Prostate gland (tissue), 2 donors: ENCODE measurements around the gene ACTN1. TPM values are rescaled to one million over a fixed set of nuclear protein-coding genes. Genes with fewer than 3 reads are reported as not detected.

Experiments used
- DNase-seq: peaks from one replicate; pipeline ENCODE4 v3.0.0-alpha.2; 2019; ENCODE audit warnings: low spot score
- H3K27ac ChIP-seq, 2 donors: fragments of 200-600 bp; sonication (generic); 2 replicates each; pipeline ENCODE4 v1.5.1; 2017 to 2019
- H3K27me3 ChIP-seq: fragments of 200-600 bp; sonication (generic); replicated peaks from 2 replicates; pipeline ENCODE4 v1.5.1; 2019; ENCODE audit not compliant: insufficient read depth
- H3K36me3 ChIP-seq, 2 donors: fragments of 200-600 bp; sonication (generic); 1 replicate in 1 of 2; 2 replicates in 1 of 2; pipeline versions ENCODE4 v1.5.1 to v1.8.1; 2017 to 2019
- H3K4me1 ChIP-seq: fragments of 200-600 bp; sonication (generic); replicated peaks from 2 replicates; pipeline ENCODE4 v1.5.1; 2019
- H3K4me3 ChIP-seq, 2 donors: fragments of 200-600 bp; sonication (generic); 2 replicates each; pipeline ENCODE4 v1.5.1; 2017 to 2019
- H3K9me3 ChIP-seq: fragments of 200-600 bp; sonication (generic); 2 replicates; pipeline ENCODE4 v1.5.1; 2017
- POLR2A ChIP-seq: fragments of 450-650 bp; IDR thresholded peaks from one replicate; pipeline ENCODE4 v1.6.1; 2016; ENCODE audit warnings: antibody characterized with exemption, mild to moderate bottlenecking
- POLR2AphosphoS5 ChIP-seq: sonication (generic); formaldehyde crosslinking; IDR thresholded peaks from one replicate; pipeline ENCODE4 v1.6.1; 2017; ENCODE audit warnings: antibody characterized with exemption
- WGBS: methylation state at CpG from one replicate; pipeline ENCODE4 v1.1.5; 2018; 5-methylcytosine and 5-hydroxymethylcytosine counted together
- intact Hi-C: fragments of 100-400 bp; cut with DNase I; formaldehyde crosslinking; loops from one replicate; pipeline ENCODE4 v1.14.2; 2022
- total RNA-seq, 2 donors: library from RNA; depleted of rRNA; stranded (reverse); fragments of >200 nt; gene quantifications; one replicate each; pipeline ENCODE4 v1.1.0, GENCODE V29; 2016
- TF ChIP-seq, protein P1 (sequence below), 4 experiments: fragments of 200-600 bp in 2 of 4; fragments of 450-650 bp in 2 of 4; sonication (generic) in 2 of 4; IDR thresholded peaks; 1 replicate in 3 of 4; 2 replicates in 1 of 4; pipeline ENCODE4 v1.5.1; 2016 to 2019; ENCODE audit warnings: antibody characterized with exemption in 4 of 4, mild to moderate bottlenecking in 2 of 4, moderate library complexity in 2 of 4

Gene ACTN1
- total RNA-seq, 2 donors from 2014 or later, result 197 to 240 TPM

DNA sequence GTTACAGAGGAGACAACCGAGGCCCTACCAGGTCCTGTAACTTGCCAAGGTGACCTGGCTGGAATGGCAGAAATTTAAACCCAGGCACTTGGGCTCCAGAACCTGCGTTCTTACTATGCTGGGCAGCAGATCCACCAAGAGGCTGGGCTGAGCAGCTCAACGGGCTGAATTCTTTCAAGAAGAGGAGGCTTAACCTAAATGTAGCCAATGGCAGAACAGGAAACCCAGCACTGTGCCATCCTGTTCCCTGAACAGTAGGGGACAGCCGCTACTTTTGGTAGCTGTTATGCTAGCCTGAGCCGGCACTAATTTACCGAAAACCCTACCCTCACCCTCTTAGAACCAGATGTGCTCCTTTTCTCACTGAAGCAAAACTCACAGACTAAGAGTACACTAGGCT, 86.1 kb downstream of the ACTN1 start:
- H3K27ac ChIP-seq, result no peak overlapping the region
- TF ChIP-seq, protein P1, sequence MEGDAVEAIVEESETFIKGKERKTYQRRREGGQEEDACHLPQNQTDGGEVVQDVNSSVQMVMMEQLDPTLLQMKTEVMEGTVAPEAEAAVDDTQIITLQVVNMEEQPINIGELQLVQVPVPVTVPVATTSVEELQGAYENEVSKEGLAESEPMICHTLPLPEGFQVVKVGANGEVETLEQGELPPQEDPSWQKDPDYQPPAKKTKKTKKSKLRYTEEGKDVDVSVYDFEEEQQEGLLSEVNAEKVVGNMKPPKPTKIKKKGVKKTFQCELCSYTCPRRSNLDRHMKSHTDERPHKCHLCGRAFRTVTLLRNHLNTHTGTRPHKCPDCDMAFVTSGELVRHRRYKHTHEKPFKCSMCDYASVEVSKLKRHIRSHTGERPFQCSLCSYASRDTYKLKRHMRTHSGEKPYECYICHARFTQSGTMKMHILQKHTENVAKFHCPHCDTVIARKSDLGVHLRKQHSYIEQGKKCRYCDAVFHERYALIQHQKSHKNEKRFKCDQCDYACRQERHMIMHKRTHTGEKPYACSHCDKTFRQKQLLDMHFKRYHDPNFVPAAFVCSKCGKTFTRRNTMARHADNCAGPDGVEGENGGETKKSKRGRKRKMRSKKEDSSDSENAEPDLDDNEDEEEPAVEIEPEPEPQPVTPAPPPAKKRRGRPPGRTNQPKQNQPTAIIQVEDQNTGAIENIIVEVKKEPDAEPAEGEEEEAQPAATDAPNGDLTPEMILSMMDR (IDR thresholded peaks at IDR 0.05), result no peak
- TF ChIP-seq POLR2AphosphoS5 (no peak), POLR2A (no peak)
- H3K36me3 ChIP-seq, result peaks cover 0 to 9% of the 10 kb centered on the region in 2 donors
- 81% methylated on average over 6 of the region's 6 CpGs for WGBS
- DNase-seq, result no peak
- H3K4me3 ChIP-seq, result no peak overlapping the region
- H3K9me3 ChIP-seq, result no peaks in the 10 kb centered on the region
- intact Hi-C loops, result no loop called here
- no peaks in the 10 kb centered on the region for H3K27me3 ChIP-seq
- no peaks in the 10 kb centered on the region for H3K4me1 ChIP-seq

DNA sequence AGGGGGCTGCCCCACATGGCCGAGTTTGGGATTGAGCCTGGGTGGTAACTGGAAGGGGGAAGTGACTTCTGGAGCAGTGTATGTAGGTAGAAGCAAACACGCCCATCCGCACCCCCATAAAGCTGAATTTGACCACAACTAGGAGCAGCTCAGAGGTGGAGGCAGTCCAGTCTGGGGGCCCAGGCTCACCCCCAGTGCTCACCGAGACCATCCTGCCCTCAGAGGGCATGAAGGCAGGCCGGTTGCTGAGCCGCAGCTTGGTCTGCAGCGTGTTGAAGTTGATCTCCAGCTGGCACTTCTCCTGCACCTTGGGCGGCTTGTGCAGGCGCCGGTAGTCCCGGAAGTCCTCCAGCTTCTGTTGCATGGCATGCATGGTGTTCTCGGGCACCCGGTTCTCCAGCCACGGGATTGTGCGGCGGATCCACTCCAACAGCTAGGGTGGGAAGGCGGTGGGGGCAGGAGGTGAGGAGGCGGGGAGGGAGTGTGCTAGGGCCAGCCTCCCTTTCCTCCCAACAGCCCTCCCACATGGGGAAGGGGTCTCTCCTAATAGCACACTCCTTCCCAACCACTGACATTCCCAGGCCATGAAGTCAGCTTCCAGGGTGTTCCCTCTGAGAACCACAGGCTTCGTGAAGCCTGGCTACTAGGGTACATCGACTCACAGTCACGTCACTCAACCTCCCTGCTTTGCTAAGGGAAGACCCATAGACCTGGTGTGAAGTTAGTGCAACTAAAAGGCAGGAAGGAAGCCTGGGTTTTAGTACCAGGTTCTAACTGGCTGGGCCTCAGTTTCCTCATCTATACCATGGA, 87.0 kb downstream of the ACTN1 start:
- peaks cover 0 to 9% of the 10 kb centered on the region in 2 donors for H3K36me3 ChIP-seq
- H3K27me3 ChIP-seq, result no peaks in the 10 kb centered on the region
- DNase-seq, result no peak
- H3K27ac ChIP-seq, result no peak overlapping the region
- no peaks in the 10 kb centered on the region for H3K9me3 ChIP-seq
- H3K4me1 ChIP-seq, result no peaks in the 10 kb centered on the region
- WGBS, result 87% methylated on average over 21 of the region's 21 CpGs
- intact Hi-C loops, result no loop called here
- H3K4me3 ChIP-seq, result no peak overlapping the region
- TF ChIP-seq, protein P1 (IDR thresholded peaks at IDR 0.05), result no peak
- TF ChIP-seq POLR2A (no peak), POLR2AphosphoS5 (no peak)

DNA sequence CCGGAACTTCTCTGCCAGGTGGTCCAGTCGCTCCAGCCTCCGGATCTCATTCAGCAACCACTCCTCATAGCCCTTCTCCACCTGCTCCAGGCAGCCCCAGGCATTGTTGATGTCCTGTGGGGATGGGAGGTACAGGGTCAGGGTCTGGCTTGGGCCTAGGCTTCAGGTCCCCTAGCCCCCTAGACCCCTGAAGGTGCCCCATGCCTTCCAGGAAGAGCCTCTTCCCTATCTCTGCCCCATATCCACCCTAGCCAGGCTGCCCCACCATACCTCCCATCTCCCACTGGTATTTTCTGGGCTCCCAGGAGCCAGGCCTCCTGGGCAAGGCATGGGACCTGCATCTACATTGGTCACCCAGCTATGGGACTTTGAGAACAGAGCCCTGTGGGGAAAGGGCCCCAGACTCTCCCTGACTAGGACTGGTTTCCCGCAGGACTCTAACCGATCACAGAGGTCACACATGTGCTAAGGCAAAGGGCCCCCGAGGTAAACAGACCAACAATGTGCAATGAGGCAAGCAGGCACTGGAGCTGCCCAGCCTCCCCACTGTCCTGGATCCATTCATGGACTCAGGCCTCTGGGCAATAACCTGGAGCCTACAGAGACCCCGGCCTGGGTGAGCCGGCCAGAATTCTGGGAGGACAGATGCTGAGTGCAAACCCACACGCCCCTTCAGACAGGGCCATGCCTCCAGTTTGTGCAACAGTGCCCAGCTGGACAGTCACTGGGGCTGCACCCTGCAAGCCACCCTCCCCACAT, 88.8 kb downstream of the ACTN1 start:
- intact Hi-C loops, result no loop called here
- no peak for DNase-seq
- Histone ChIP-seq H3K27ac (no peak overlapping the region), H3K27me3 (no peaks in the 10 kb centered on the region), H3K4me3 (no peak overlapping the region), H3K4me1 (no peaks in the 10 kb centered on the region), H3K36me3 (peaks cover 0 to 9% of the 10 kb centered on the region in 2 donors), H3K9me3 (no peaks in the 10 kb centered on the region)
- 81% methylated on average over 9 of the region's 9 CpGs for WGBS
- TF ChIP-seq, protein P1 (IDR thresholded peaks at IDR 0.05), result no peak
- TF ChIP-seq POLR2AphosphoS5 (no peak), POLR2A (no peak)

DNA sequence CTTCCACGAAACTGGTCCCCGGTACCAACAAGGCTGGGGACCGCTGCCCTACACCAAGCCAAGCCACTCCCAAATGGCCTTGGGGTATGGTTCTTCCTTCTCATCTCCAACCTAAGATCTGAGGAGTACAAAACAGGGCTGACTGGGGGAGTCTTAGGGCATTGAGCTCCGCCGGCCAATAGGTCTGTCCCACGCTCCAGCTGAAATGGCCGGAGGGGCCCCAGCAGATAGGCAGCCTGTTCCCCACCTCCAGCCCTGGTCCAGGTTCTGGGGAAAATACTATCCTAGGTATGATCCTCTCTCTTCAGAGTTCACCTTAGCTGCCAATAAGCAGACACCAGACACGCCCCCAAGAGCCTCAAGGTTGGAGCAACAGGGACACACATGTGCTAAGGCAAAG, 90.2 kb downstream of the ACTN1 start:
- TF ChIP-seq, protein P1 (IDR thresholded peaks at IDR 0.05), result no peak
- TF ChIP-seq POLR2AphosphoS5, result no peak
- TF ChIP-seq POLR2A, result no peak
- Histone ChIP-seq H3K27me3 (no peaks in the 10 kb centered on the region), H3K36me3 (peaks cover 0 to 9% of the 10 kb centered on the region in 2 donors), H3K4me1 (no peaks in the 10 kb centered on the region), H3K27ac (no peak overlapping the region), H3K4me3 (no peak overlapping the region), H3K9me3 (no peaks in the 10 kb centered on the region)
- no peak for DNase-seq
- intact Hi-C loops, result no loop called here
- WGBS, result 93% methylated on average over 8 of the region's 8 CpGs
